ENCODE data around the gene ACTR3C.

Gene ACTR3C

DNA sequence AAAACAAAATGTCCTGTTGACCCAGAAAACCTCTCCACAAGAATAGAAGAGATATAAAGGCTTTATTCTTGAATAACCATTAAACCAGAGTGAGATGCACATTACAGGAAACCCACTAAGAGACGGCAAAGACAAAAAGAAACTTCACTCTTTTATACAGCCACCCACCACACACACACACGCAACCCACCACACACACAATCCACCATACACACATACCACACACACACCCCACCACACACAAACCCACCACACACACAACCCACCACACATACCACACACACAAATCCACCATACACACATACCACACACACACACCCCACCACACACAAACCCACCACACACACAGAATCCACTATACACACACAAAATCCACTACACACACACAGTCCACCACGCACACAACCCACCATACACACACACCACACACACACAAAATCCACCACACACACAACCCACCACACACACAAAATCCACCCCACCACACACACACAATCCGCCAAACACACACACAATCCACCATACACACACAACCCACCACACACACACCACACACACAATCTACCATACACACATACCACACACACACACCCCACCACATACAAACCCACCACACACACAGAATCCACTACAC, 35.8 kb upstream of the ACTR3C start:
- no peak for DNase-seq

DNA sequence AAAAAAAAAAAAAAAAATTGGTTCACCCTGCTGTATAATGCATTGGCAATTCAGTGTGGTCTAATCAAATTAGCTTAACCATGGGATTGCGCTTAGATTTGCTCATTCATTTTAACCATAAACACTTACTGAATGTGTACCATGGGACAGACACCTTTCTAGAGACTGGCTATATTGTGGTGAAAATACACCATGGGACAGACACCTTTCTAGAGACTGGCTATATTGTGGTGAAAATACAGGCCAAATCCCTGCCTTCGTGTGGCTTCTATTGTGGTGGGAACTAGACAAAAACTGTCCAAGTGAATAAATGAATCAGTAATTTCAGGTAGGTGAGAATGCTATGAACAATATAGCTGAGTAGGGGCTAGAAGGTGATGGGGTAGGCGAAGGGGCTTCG, 35.1 kb upstream of the ACTR3C start:
- no peak for DNase-seq

DNA sequence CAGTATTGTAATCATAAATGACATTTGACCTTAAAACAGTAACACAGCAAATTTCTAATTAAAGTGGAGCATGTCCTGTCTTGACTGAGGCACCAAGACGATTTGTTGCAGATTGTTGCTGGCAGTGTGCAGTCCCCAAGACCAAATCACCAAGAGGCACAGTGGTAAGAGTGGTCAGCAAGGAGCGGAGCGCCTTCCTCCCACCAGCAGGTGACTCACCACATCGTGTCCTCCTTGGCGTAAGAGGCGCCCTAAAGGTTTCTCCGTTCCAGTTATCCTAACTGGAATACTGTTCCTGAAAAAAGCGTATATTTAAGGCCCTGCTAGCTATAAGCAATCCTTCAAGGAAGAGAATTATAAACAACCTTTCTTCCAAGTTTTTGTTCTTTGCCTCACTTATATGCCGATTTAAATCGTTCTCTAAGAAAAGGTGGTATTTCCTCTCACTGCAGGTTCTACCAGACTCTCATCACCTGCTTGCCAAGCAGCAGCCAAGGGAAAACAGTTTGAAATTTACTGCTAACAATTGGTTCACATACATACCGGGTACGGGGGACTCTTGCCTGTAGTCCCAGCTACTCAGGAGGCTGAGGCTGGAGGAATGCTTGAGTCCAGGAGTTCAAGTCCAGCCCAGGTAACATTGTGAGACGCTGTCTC, 34.6 kb upstream of the ACTR3C start:
- DNase-seq: no peak

DNA sequence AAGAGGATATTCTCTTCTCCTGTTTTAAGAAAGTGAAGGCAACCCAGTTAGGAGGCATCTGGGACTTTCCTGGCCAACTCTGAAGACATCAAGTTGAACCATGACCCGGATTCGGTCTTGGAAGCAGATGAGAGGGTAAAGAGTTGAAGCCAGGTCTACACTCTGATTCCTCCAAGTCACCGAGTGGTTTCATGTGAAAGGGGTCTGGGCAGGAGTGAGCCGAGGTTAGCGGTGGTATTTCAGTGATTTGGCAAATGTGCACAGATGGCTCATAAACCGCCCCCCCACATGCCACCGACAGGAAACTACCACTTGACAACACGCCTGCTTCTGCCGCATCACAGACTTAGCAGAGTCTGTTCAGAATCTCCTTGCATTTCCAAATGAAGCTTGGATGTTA, 33.9 kb upstream of the ACTR3C start:
- no peak for DNase-seq

DNA sequence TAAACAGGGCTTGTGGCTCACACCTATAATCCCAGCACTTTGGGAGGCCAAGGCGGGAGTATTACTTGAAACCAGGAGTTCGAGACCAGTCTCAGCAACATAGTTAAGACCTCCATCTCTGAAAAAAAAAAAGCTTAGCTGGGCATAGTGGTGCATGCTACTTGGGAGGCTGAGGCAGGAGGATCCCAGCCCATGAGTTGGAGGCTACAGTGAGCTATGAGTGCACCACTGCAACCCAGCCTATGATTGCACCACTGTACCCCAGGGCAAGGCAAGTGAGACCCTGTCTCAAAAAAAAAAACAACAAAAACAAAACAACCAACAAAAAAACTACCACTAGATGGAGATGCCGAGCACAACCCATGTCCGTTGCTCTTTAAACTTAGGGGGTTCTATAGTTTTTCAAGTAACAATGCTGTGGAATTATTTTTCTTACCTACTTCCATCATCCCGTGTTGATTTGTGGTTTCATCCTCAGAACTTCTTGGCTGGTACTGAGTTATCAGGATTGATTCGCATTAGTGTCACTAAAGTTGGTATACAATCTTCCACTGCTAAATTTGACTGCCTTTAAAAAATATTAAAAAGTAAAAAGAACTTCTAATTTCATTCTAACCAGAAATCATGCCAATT, 33.0 kb upstream of the ACTR3C start:
- DNase-seq: peak; percentile 27

DNA sequence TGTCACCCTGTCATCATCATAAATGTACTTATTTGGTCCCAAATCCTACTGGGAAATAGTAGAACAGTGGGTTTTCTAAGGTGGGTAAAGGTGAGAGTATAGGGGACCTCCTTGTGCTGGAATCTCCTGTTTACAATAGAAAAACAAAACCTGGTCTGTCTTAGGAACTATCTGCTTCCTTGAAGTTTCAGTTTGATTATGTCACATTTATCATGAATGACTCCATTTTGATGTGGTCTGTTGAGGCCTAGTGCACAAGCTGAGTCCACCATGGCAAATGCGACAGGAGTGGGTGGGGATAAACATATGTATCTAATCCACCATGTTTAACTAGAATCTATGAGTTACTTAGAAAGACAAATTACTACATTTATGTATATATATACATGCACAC, 32.3 kb upstream of the ACTR3C start:
- DNase-seq: no peak

DNA sequence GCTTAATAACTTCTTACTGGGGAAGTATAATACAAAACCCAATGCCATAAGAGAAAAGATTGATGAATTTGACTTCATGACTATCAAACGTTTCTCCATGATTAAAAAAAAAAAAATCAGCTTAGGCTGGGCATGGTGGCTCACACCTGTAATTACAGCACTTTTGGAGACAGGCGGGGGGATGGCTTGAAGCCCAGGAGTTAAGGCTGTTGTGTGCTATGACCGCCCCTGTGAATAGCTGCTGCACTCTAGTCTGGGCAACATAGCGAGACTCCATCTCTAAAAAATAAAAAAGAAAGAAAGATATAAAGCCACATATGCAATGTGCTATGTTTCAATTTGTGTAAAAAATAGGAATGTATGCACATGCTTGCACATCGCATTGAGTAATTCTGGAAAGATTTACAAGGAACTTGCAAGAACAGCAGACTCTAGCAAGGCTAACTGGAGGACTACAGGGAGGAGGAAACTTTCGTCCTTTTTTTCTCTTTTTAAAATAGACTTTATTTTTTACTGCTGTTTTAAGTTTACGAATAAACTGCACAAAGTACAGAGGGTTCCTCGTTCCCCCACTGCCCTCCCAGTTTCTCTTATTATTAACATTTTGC, 28.3 kb upstream of the ACTR3C start:
- no peak for DNase-seq

DNA sequence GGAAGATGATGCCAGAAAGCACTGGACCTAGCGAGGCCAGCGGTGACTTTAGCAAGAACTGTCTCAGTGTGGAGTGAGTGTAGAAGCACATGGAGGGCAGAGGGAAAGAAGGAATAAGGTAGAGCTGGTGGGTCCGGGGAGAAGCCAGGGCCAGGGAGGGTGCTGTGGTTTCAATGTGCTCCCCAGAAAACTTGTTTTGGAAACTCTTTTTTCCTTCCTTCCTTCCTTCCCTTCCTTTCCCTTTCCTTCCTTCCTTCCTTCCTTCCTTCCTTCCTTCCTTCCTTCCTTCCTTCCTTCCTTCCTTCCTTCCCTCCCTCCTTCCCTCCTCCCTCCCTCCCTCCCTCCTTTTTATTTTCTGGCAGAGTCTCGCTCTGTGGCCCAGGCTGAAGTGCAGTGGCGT, 23.6 kb upstream of the ACTR3C start:
- DNase-seq: no peak

DNA sequence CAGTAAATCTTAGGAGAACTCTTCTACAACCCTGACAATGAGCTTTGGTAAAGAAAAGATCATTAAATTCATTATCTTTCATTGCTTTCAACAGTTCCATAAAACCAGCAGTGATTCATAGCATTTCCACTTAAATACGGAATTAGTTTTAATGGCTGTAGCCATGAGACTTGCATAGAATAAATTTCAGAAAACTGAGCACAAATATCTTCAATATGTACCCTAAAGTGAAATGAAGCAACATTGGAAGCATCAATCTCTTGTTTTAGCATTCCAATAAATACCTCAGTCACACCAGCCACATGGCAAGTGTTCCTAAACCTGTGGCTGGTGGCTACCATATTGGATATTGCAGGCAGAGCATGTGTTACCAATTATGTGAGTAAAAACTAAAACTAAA, 21.7 kb upstream of the ACTR3C start:
- no peak for DNase-seq

DNA sequence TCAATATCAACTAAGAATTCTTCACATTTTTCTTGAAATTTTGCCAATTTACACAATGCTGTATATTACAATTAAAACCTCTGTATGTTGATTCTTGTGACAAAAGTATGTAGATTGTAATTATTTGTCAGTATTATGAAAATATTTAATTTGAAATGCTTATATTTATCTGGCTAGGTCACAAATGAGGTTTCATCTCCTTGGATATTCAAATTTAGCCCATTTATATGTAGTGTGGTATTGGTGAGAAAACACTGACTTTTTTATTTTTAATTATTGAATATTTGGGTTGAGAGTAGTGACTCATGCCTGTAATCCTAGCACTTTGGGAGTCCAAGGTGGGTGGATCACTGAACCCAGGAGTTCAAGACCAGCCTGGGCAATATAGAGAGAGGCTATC, 21.0 kb upstream of the ACTR3C start:
- DNase-seq: no peak

DNA sequence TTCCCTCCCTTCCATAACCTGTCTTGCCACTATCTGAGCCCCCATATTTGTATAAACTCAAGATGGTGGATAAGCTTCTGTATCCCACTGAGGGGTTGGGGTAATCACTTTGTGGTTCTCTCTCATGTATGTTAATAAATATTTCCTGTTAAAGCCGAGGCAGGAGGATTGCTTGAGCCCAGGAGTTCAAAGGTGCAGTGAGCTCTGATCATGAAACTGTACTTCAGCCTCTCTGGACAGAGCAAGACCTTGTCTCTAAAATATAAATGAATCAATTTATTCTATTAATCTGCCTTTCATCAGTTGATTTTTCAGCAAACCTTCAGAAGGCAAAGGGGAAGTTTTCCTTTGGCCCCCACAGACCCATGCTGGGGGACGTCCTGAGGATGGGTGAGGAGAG, 19.9 kb upstream of the ACTR3C start:
- DNase-seq: no peak

DNA sequence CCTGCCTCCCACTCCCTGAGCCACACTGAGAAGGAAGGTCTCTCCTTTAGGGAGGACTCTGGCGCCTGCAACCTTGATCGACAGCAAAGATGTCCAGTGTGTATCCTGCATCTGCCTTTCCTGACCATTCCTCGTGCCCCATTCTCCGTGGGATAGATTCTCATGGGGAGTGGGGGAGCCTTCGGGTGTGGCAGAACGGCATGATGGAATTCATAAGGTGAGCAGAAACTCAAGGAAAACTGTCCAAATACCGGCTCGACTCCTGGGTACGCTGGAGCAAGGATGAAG, 18.7 kb upstream of the ACTR3C start:
- no peak for DNase-seq

DNA sequence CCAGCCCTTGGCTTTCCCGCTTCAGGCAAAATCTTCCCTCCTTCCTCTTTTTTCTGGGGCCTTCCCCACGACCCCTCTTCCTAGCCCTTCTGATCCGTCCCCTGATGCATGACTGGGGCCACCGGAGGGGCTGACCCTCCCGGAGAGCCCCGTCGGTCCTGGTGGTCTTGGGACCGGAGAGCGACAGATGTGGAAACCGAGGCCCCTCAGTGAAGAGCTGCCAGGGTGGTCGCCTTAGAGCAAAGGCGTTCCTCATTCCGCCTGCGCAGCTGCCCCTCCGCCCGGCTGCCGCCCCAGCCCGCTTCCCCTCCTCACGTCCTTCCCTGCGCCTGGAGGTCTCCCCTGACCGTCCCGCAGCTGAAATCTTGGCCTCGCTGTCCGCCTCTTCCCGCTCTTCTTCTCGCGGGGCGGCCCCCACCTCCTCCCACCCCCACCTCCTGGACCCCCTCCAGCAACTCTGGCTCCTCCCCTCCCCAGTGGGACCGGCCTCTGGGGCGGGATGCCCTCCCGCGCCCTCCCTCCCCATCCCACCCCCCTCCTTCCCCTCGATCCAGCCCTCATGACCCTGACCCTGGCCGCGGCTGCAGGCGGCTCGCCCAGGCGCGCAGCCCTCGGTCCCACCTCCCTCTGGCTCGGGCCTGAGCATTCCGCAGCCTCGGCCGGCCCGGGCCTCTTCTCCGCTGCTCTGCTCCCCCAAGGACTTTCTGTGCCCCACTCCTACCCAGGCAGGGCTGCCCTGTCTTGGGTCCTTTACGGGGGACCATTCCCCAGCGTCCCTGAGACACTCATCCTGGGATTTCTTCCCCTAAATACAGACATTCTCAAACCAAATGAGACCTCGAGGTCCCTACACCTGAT, 18.1 kb upstream of the ACTR3C start, which contains the start of gene RARRES2:
RARRES2 (minus strand) TSS at position 367 of the 858 bp plus-strand sequence. CDS start 1,020 bp downstream, outside the sequence.
- DNase-seq: no peak

DNA sequence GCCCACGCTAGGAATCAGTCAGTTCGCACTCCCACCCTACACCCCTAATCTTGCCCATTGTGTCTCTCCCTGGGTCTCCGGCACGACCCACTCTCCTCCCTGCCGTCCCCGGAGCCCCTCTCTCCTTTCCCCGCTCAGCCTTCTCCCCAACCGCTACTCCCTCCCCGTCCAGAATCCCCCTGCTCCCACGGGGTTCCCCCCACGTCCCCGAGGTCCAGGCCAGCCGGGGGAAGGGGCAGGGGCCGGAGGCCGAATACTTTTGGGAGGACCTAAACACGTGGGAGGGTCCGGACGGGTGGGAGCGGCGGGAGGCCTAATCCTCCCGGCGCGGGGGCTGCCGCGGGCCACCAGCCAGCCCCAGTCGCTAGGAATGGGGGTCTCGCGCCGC, 17.5 kb upstream of the ACTR3C start:
- no peak for DNase-seq

DNA sequence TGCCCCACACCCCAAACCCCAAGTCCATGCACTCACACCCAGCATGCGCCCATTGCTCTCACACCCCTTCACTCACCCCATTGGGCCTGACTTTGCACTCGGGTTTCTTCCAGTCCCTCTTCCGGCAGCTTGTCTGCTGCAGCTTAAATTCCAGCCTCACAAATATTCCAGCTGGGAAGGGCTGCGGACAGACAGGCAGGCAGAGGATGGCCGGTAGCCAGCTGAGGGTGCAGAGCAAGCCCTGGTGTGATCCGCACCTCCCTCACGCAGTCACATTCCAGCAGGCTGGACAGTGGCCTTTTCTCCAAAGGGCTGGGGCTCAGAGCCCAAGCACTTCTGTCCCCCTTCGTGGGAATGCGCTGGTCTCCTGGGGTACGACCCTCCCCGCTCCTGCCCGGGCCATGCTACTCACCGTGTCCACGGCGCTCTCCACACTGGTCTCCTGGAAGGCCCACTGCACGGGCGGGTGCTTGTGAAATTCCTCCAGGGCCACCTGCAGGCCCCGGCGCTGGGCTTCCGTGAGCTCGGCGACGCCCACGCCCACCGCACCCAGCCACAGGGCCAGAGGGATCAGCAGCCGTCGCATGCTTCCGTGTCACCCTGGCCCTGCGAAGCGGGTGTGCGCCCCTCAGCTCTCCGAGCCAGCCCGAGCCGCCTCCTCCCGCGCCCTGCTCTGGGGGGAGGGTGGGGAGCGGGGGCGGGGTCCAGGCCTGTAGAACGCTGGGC, 16.8 kb upstream of the ACTR3C start:
- peak; percentile 33 for DNase-seq

DNA sequence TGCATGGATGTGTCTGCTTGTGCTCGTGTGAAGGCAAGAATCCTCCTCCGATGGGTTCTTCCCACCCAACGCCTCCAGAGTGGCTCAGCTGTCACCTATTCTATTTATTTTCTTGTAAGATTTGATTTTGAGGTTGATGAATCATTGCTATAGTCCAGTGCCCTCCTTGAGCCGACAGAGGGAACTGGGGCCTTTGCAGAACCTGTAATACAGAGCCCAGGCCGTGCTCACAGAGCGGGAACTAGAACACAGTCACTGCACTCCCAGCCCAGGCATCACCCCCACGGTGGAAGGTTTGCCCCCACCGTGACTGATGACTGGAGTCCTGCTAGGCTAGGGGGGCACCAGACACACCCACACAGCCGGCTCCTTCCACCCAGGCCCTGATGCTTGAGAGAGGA, 16.1 kb upstream of the ACTR3C start:
- no peak for DNase-seq

DNA sequence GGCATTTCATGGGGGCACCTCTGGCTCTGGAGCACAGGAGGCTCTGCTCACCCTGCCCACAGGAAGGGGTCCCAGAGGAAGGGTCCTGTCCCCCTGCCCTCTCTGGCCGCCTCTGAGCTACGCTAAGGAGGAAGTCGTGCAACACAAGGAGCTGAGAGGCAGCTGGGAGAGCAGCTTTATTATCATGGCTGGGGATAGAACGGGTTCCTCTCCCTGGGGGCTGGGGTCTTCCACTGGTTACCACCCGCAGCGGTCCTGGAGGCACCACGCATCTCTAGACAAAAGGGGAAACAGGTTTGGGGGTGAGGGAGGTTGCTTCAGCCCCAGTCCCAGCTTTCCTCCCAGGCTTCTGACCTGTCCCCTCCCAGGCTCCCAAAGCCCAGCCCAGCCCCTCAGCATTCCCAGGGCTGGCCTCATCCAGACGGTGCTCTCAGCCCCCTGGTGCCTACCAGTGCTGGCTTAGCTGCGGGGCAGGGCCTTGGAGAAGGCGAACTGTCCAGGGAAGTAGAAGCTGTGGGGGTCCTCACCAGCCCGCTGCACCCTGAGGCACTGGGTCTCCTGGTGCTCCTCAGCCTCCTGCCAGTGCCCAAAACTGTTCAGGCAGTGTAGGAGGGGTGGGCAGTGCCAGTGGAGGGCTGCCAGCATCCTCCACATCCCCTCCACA, 15.0 kb upstream of the ACTR3C start:
- DNase-seq: no peak

DNA sequence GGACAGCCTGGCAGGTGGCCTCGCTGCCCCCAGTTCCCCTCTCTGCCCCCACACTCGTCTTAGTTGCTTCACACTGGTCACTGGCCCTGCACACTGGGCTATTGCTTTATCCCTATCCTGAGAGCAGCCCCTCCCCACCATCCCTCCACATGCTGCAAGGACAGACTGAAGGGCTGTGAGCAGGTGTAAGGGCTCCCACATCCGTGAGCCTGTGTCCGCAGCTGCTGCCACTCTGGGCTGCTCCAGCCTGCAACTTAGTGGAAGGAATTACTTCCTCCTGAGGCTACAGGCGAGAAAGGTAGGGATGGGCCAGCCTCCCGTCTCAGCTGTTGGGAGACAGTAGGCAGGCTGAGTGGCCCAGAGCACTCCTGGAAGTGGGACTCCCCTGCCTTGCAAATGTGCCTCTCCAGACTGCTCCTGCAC, 14.3 kb upstream of the ACTR3C start:
- DNase-seq: no peak

DNA sequence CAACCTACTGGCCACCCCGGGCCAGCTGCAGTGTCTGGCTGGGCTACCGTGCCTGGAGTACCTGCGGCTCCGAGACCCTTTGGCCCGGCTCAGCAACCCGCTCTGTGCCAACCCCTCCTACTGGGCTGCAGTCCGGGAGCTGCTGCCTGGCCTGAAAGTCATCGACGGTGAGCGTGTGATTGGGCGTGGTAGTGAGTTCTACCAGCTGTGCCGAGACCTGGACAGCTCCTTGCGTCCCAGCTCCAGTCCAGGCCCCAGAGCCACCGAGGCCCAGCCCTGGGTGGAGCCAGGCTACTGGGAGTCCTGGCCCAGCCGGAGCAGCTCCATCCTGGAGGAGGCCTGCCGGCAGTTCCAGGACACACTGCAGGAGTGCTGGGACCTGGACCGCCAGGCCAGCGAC, 13.8 kb upstream of the ACTR3C start:
- no peak for DNase-seq

DNA sequence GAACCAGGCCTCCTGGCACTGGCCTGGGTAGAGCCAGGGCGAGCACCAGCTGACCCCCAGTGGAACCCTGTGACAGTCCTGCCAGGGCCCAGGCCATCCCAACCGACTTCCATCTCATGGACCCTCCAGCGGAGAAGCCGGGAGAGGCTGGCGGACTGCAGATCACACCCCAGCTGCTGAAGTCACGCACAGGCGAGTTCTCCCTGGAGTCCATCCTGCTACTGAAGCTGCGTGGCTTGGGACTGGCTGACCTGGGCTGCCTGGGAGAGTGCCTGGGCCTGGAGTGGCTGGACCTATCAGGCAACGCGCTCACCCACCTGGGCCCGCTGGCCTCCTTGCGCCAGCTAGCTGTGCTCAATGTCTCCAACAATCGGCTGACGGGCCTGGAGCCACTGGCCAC, 13.4 kb upstream of the ACTR3C start:
- DNase-seq: no peak

DNA sequence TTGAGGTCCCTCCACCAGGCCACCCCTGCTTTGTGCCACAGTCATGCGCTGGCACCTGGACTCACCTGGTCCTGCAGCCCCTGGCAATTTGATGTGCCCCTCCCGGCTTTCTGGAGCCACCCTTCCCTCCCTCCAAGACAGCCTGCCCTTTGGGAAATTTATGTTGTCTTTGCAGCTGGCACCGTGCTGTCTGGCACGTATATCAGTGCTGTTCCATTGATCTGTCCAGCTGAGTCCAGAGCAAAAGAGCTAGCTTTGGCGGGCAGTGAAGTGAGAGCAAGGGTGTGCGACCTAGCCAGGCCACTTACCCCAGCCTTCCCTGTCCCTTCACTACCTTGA, 12.4 kb upstream of the ACTR3C start:
- no peak for DNase-seq

All from fibroblast of skin of scalp (primary cell).